ENCODE results near the gene RRAS.

DNA sequence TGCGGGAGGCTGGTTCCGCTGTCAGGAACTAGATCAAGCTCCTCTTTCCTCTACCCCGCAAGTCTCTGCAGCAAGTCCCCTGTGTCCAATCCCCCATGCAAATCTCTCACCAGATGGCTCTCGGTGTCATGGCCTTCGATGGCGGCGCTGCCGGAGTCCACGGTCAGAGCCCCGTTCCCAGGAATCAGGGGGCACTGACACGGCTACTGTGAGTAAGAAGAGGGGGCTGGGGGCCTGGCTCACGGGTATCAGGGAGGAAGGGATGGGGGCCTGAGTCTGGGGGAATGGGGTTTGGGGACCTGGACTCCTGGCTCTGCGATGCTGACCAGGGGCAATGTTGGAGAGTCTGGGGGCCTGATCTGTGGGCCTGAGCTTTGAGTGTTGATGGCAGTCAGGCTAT is 6.1 kb upstream of the RRAS start:
- TF ChIP-seq CTCF (IDR thresholded peaks at IDR 0.05) = no peak
- TF ChIP-seq POLR2A (IDR thresholded peaks at IDR 0.05) = no peak
